ENCODE results near the gene SPDYE2. TPM values are rescaled to one million over a fixed set of nuclear protein-coding genes. Genes with fewer than 3 reads are reported as not detected.
A peak's percentile ranks its signal among the peaks of the same experiment; 100 is the strongest.
"Not testable (repeated sequence)": the region's sequence is repeated elsewhere in the genome, so short reads cannot be mapped to it uniquely, and the experiment has no call there.

Gene SPDYE2
- total and polyA plus RNA-seq, 2 of the 13 experiments (the other 11 are each of a cell fraction or from before 2014, with no cell fraction given), result not detected

- intact Hi-C loops (cut with micrococcal nuclease; ENCODE audit: unreplicated experiment); H4K20me1 ChIP-seq (ENCODE audit: insufficient read depth, low read length); in situ Hi-C loops (cut with HindIII; ENCODE audit: extremely low pct_ligation_motif_present, low pct_unique_long_range_greater_than_20kb); H3K27ac ChIP-seq (ENCODE audit: extremely low read length, insufficient read depth, low read length); H3K4me2 ChIP-seq (ENCODE audit: low read depth, low read length); H3K9ac ChIP-seq (ENCODE audit: insufficient read depth, low read depth, low read length); H3K36me3 ChIP-seq (replicated peaks in 1 of 2; ENCODE audit: control insufficient read depth in 1 of 2, insufficient read depth in 2 of 2, low read length in 2 of 2); FAIRE-seq; H3K4me3 ChIP-seq (replicated peaks in 1 of 3; ENCODE audit: insufficient read depth in 1 of 3, low read depth in 2 of 3, low read length in 3 of 3); H3K27me3 ChIP-seq (ENCODE audit: control insufficient read depth in 1 of 2, insufficient read depth in 2 of 2, low read length in 2 of 2); H3K79me2 ChIP-seq (ENCODE audit: insufficient read depth, low read length); H3K9me3 ChIP-seq (ENCODE audit: low read length); POLR2A ChIA-PET; CTCF ChIA-PET (ENCODE audit: low intra/inter-chr PET ratio, low total read pairs); DNase-seq (ENCODE audit: low spot score); H3K4me1 ChIP-seq (ENCODE audit: insufficient read depth, low read length); BruUV-seq (replicated peaks); H2AFZ ChIP-seq (ENCODE audit: low read length): not testable (repeated sequence)
- ATAC-seq, result peak; percentile 2
- WGBS (ENCODE audit: low lambda C conversion rate), result no CpG with 5 or more reads among the region's 68 CpGs
Measured at GRCh38 chr7:102593637-102594334, 42.8 kb downstream of the SPDYE2 start.

DNA sequence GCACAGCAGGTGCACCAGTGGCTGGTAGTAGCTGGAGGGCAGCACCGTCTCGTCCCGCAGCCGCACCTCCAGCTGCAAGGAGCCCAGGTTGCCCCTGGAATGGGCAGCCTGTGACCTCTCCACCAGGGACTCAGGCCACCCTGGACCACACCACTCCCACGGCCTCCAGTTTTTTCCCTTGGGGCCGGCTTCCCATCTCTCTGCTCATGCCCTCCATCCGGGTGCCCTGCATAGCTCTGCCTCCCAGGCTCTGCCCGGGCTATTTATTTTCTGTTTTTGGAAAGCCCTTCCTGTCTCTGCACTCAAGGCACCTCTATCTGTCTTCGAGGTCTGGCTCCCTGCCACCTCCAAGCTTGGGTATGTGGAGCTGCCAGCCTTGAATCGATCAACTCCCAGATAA is 45.0 kb downstream of the SPDYE2 start:
- H3K4me1 ChIP-seq (ENCODE audit: insufficient read depth, low read length); H4K20me1 ChIP-seq (ENCODE audit: insufficient read depth, low read length); ATAC-seq; in situ Hi-C loops (cut with HindIII; ENCODE audit: extremely low pct_ligation_motif_present, low pct_unique_long_range_greater_than_20kb); H3K4me3 ChIP-seq (replicated peaks in 1 of 3; ENCODE audit: insufficient read depth in 1 of 3, low read depth in 2 of 3, low read length in 3 of 3); H2AFZ ChIP-seq (ENCODE audit: low read length); CTCF ChIA-PET (ENCODE audit: low intra/inter-chr PET ratio, low total read pairs); BruUV-seq (replicated peaks); POLR2A ChIA-PET; intact Hi-C loops (cut with micrococcal nuclease; ENCODE audit: unreplicated experiment); H3K79me2 ChIP-seq (ENCODE audit: insufficient read depth, low read length); DNase-seq (ENCODE audit: low spot score); H3K27me3 ChIP-seq (ENCODE audit: control insufficient read depth in 1 of 2, insufficient read depth in 2 of 2, low read length in 2 of 2); H3K9ac ChIP-seq (ENCODE audit: insufficient read depth, low read depth, low read length); H3K27ac ChIP-seq (ENCODE audit: extremely low read length, insufficient read depth, low read length); H3K9me3 ChIP-seq (ENCODE audit: low read length); H3K4me2 ChIP-seq (ENCODE audit: low read depth, low read length); FAIRE-seq; H3K36me3 ChIP-seq (replicated peaks in 1 of 2; ENCODE audit: control insufficient read depth in 1 of 2, insufficient read depth in 2 of 2, low read length in 2 of 2): not testable (repeated sequence)
- WGBS (ENCODE audit: low lambda C conversion rate), result 72% methylated on average over 4 of the region's 10 CpGs

GRCh38 chr7:102599699-102600098 is 48.7 kb downstream of the SPDYE2 start:
- POLR2A ChIA-PET; H3K27me3 ChIP-seq (ENCODE audit: control insufficient read depth in 1 of 2, insufficient read depth in 2 of 2, low read length in 2 of 2); CTCF ChIA-PET (ENCODE audit: low intra/inter-chr PET ratio, low total read pairs); H4K20me1 ChIP-seq (ENCODE audit: insufficient read depth, low read length); BruUV-seq (replicated peaks); H3K4me3 ChIP-seq (replicated peaks in 1 of 3; ENCODE audit: insufficient read depth in 1 of 3, low read depth in 2 of 3, low read length in 3 of 3); H2AFZ ChIP-seq (ENCODE audit: low read length); H3K27ac ChIP-seq (ENCODE audit: extremely low read length, insufficient read depth, low read length); H3K4me1 ChIP-seq (ENCODE audit: insufficient read depth, low read length); FAIRE-seq; H3K36me3 ChIP-seq (replicated peaks in 1 of 2; ENCODE audit: control insufficient read depth in 1 of 2, insufficient read depth in 2 of 2, low read length in 2 of 2); H3K4me2 ChIP-seq (ENCODE audit: low read depth, low read length); DNase-seq (ENCODE audit: low spot score); H3K9me3 ChIP-seq (ENCODE audit: low read length); ATAC-seq; in situ Hi-C loops (cut with HindIII; ENCODE audit: extremely low pct_ligation_motif_present, low pct_unique_long_range_greater_than_20kb); H3K79me2 ChIP-seq (ENCODE audit: insufficient read depth, low read length); intact Hi-C loops (cut with micrococcal nuclease; ENCODE audit: unreplicated experiment); H3K9ac ChIP-seq (ENCODE audit: insufficient read depth, low read depth, low read length): not testable (repeated sequence)
- no CpG with 5 or more reads among the region's 9 CpGs for WGBS (ENCODE audit: low lambda C conversion rate)

- CTCF ChIA-PET (ENCODE audit: low intra/inter-chr PET ratio, low total read pairs); H3K36me3 ChIP-seq (replicated peaks in 1 of 2; ENCODE audit: control insufficient read depth in 1 of 2, insufficient read depth in 2 of 2, low read length in 2 of 2); FAIRE-seq; DNase-seq (ENCODE audit: low spot score); H3K9ac ChIP-seq (ENCODE audit: insufficient read depth, low read depth, low read length); POLR2A ChIA-PET; H3K4me2 ChIP-seq (ENCODE audit: low read depth, low read length); H4K20me1 ChIP-seq (ENCODE audit: insufficient read depth, low read length); BruUV-seq (replicated peaks); ATAC-seq; H3K79me2 ChIP-seq (ENCODE audit: insufficient read depth, low read length); H3K27ac ChIP-seq (ENCODE audit: extremely low read length, insufficient read depth, low read length); H3K27me3 ChIP-seq (ENCODE audit: control insufficient read depth in 1 of 2, insufficient read depth in 2 of 2, low read length in 2 of 2); in situ Hi-C loops (cut with HindIII; ENCODE audit: extremely low pct_ligation_motif_present, low pct_unique_long_range_greater_than_20kb); intact Hi-C loops (cut with micrococcal nuclease; ENCODE audit: unreplicated experiment); H3K4me1 ChIP-seq (ENCODE audit: insufficient read depth, low read length); H3K9me3 ChIP-seq (ENCODE audit: low read length); H3K4me3 ChIP-seq (replicated peaks in 1 of 3; ENCODE audit: insufficient read depth in 1 of 3, low read depth in 2 of 3, low read length in 3 of 3); H2AFZ ChIP-seq (ENCODE audit: low read length): not testable (repeated sequence)
- WGBS (ENCODE audit: low lambda C conversion rate), result no CpG with 5 or more reads among the region's 12 CpGs
Measured at GRCh38 chr7:102602317-102602716, 51.3 kb downstream of the SPDYE2 start.
